GM18951 (cell line): ENCODE data around the gene RSPH6A.
"Not testable (repeated sequence)": the region's sequence is repeated elsewhere in the genome, so short reads cannot be mapped to it uniquely, and the experiment has no call there.

Experiments
- POLR2A ChIP-seq: IDR thresholded peaks from 4 replicates; pipeline ENCODE4 v1.6.1; 2011; ENCODE audit warnings: mild to moderate bottlenecking; ENCODE audit not compliant: insufficient read length, insufficient read depth; ENCODE audit errors: extremely low read depth
- in situ Hi-C: fragments of 300-500 bp; cut with MboI; formaldehyde crosslinking; loops from one replicate; pipeline ENCODE4 v1.12.0; 2022; ENCODE audit warnings: low sequenced_read_pairs, mixed read lengths, inconsistent platforms; ENCODE audit not compliant: unreplicated experiment

RSPH6A gene

DNA sequence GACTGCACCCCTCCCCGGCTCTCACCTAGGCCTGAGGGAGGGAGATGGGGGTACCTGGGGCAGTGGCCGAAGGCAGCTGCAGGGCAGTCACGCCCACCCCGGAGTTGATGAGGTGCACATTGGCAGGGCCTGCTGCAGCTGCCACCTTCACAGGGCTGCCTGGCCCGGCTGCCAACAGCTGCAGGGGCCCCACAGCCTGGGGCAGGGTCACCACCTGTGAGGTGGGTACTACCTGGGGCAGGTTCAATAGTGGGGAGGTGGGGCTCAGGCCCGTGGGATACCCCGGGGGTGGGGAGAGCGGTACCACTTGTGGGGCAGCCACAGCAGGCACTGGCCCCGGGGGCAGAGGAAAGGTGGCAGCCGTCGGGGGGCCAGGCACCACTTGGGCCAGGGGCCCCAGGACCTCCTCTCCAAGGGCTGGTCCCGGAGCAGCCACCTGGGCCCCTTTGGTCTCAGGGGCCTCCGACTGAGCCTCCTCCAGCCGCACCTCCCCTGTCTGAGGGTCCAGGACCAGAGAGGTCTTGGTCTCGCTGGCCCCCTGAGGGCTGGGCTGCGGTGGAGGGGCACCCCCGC is 48.7 kb downstream of the RSPH6A start:
- in situ Hi-C loops = no loop called here
- no peak for TF ChIP-seq POLR2A

DNA sequence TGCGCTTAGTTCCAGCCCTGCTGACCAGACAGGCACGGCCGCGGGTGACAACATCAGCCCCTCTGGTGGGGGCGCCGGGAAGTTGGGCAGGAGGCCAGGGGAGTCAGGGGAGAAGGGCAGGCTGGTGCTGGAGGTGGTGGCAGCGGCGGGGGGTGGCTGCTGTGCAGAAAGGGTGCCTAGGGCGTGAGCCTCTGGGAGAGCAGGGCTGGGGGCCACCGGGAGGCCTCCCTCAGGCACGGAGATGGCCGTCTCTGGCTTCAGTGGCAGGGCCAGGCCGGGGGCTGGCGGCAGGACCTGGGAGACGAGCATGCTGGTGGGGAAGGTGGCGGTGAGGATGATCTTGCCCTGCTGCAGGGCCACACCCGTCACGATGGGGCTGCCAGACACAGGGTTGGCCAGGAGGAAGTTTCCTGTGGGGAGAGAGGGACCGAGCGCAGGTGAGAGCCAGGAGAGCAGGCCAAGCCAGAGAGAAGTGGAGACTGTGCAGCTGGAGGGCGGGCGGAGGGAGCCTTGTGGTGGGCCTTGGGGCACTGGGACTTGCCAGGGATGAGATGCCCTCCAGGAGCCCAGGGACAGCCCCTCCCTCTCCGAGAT is 49.3 kb downstream of the RSPH6A start:
- in situ Hi-C loops = no loop called here
- TF ChIP-seq POLR2A = no peak

DNA sequence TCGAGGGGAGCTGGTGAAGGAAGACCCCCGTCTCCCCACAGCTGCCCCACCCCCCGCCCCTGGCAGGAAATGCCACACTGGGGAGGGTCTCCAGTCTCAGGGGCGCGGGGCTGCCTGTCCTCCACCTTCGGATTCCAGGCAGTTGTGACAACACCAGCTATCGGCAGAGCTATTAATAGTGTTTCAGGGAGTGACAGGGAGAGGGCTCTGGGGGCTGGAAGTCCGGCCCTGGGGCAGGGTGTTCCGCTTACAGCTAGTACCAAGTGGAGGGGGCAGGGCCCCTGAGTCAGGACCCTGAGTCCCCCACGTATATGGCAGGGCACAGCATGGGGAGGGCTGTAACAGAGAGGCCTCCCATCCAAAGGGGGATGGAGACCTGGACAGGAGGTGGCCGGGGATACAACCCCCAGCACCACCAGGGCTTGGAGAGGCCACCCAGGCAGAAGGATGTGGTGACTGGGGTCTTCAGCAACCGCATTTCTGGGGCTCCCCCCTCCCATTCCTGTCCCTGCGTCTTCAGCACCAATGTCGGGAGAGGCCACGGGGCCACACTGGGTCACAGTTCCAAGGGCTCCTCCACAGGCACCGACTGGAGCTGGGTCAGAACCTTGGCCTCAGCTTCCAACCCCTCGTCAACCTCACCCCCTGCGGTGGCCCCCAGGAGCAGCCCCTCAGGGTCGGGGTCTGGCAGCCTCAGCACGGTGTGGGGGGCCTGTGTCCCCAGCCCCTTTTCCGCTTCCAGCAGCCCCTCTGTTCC is 50.0 kb downstream of the RSPH6A start:
- no peak for TF ChIP-seq POLR2A
- in situ Hi-C loops = no loop called here

DNA sequence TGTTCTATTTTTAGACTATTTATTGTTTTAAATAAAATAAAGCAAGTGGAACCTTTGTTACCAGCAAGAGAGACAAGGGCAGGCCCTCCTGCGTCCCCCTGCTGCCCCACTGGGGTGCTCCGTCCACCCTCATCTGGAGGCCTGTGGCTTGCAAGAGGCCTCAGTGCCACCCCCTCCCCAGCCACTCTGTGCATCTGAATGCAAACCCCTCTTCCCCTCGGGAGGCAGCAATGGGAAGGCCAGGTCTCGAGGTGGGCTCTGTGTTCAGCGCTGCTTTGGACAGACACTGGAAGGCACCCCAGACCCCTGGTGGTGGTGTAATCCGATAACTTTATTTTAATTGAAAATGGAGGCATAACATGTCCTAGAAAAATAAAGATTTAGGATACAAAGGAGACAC is 50.6 kb downstream of the RSPH6A start:
- in situ Hi-C loops = no loop called here
- no peak for TF ChIP-seq POLR2A

DNA sequence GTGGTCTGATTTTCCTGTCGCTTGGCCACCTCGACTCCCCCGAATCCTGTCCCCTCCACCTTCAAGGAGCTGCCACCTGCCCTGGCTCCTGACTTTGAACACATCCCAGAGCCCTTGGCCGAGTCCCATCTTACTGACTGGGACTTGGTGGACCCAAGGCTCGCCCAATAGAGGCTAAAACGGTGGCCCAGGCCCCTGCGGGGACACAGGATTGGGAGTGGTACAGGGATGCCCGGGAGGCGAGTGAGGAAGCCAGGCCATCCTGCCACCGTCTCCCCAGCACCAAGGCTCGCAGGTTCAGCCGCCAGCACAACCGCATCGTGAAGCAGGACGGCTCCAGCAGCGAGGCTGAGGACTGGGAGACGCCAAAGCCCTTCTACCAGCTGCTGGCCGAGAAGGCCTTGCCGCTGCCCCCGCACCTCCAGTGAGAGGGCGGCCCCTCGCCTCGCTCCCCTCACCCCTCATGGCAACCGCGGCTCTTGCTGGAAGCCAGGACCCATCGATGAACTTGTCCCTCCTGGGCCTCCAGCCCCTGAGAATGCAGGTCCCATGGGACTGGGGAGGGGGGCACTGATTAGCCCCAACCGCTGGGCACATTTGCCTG is 51.3 kb downstream of the RSPH6A start:
- in situ Hi-C loops = no loop called here
- TF ChIP-seq POLR2A = no peak

DNA sequence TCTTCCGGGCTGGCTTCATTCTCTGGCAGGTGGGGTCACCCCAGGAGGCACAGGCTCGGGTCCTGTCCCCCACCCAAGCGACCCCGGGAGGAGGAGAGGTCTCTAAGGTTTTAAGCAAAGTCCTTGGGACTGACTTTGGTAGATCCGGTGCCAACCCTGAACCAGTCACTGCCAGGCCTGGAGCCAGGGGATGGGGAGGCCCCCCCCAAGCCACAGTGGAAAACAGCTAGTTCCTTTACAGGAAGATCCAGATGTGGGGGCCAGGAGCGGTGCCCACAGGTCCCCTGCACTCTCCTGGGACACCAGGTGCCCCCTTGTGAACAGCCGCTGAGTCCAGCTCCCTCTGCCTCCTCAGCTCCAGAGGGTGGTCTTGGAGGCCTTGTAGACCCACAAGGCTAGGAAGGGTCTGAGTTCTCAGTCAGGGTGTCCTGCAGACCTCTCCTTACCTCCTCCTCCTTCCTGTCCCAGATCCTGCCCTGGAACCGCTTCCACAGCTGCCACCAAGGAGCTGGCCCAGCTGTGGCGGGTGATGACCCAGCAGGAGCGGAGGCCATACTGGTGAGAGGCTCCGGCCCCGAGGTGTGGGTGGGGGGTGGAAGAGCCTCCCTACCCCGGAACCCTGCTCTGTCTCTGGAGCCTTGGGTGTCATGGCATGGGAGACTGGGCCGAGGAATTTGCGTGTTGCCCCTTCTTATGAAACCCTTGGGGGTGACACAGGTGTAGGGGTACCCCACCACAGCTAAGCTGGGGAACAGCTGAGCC is 52.1 kb downstream of the RSPH6A start:
- in situ Hi-C loops = no loop called here
- TF ChIP-seq POLR2A = no peak

DNA sequence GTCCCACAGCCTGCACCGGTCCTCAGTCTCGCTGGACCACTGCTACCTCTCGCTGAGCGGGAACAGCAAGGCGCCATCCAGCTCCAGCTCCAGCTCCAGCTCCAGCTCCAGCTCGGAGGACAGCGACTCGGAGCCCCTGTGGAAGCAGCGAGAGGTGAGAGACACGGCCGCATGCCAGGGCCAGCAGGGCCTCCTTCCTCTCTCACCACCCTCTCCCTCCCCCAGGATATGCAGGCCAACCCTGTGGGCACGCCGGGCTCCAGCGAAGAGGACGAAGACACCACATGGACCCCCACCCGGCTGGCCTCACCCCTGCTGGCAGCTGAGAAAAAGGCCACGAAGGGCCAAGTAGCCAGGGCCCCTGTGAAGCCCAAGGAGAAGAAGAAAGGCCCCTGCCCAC is 53.4 kb downstream of the RSPH6A start:
- no peak for TF ChIP-seq POLR2A
- in situ Hi-C loops = no loop called here

DNA sequence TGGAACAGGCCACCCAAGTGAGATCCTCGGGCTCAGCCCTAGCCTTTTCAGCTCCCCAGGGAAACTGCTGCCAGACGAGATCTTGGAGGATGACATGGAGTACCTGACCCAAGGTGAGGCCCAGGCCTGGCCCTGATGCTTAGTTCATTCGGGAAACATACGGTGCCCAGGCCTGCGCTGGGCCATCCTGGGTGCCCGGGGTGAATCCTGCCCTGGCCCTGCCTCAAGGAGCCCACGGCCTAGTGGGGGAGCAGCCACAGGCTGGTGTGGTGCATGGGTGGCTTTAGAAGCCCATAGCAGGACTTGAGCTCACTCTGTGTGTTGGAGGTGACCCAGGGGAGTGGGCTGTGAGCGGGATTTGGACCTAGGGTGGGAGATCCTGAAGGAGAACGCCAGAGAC is 56.2 kb downstream of the RSPH6A start:
- in situ Hi-C loops = no loop called here
- TF ChIP-seq POLR2A = no peak

DNA sequence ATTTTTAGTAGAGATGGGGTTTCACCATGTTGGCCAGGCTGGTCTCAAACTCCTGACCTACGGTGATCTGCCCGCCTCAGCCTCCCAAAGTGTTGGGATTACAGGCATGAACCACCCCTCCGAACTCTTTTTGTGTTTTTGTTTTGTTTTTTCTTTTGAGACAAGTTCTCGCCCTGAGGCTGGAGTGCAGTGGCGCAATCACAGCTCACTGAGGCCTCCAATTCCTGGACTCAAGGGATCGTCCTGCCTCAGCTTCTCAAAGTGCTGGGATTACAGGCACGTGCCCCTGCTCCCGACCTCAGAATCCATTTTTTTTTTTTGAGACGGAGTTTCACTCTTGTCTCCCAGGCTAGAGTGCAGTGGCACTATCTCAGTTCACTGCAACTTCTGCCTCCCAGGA is 57.4 kb downstream of the RSPH6A start:
- in situ Hi-C loops = no loop called here
- no peak for TF ChIP-seq POLR2A

DNA sequence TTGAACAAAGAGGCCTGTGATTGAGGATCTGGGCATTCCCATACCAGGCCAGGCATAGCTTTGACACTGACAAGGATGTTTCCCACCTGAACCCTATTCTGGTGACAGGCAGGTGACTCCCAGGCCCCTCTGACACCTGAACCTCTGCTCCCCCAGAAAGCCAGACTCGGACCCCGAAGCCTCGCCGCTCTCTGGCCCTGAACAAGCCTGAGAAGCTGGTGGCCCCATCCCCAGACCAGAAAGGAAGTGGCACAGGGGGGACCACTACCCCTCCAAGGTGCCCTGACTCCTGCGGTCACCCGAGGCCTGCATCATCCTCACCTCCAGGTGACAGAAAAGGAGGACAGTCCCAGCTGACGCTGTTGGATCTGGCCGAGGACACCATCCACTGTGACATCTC is 60.8 kb downstream of the RSPH6A start:
- in situ Hi-C loops = no loop called here
- TF ChIP-seq POLR2A = no peak

DNA sequence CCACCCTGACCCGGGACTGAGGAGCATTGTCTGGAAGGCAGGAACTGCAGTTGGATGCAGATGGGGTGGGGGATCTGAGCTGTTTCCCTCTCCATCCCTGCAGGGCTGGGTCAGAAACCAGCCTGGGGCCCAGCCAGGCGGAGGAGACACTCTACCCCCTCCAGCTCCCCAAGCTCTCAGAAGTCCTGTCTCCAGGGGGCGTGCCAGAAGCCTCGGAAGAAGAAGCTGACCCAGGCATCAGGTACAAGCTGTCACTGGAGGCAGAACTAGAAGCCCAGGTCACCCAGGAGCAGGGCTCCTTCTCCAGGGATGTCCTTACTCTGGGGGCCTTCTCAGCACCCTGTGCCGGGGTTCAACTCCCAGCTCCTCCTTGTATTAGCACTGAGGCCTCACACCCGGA is 61.6 kb downstream of the RSPH6A start:
- in situ Hi-C loops = no loop called here
- no peak for TF ChIP-seq POLR2A

DNA sequence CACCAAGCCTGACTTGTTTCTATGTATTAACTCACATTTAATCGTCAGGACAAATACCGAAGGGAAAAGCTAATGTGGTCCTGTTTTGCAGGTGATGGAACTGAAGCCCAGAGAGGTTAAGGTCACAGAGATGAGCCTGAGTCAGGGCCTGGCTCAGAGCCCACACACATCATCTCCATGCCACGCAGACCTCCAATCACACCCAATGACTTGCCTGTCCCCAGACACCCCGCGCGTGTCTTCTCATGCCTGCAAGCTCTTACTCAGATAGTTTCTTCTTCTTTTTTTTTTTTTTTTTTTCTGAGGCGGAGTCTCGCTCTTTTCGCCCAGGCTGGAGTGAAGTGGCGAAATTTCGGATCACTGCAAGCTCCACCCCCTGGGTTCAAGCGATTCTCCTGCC is 62.5 kb downstream of the RSPH6A start:
- in situ Hi-C loops = no loop called here
- no peak for TF ChIP-seq POLR2A

DNA sequence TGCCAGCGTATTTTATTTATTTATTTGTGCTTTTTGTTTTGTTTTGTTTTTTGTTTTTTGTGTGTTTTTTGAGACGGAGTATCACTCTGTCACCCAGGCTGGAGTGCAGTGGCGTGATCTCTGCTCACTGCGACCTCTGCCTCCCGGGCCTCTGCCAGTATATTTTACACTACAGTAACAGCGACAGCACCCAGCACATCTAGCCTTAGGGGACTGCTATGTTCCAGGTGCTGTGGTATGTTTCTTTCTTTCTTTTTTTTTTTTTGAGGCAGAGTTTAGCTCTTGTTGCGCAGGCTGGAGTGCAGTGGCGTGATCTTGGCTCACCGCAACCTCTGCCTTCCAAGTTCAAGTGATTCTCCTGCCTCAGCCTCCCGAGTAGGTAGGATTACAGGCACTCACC is 63.6 kb downstream of the RSPH6A start:
- in situ Hi-C loops = not testable (repeated sequence)
